K562 (cell line): ENCODE measurements around the gene YPEL1. TPM values are rescaled to one million over a fixed set of nuclear protein-coding genes. Genes with fewer than 3 reads are reported as not detected.
"Not testable (repeated sequence)": the region's sequence is repeated elsewhere in the genome, so short reads cannot be mapped to it uniquely, and the experiment has no call there.

Experiments
- ATAC-seq: fragments of 200-7000 bp; cut with Tn5 transposase; 3 replicates; pipeline ENCODE4 v1.9.1; 2020; ENCODE audit warnings: moderate library complexity
- BruUV-seq: library from RNA; stranded (reverse); fragments of 400-500 nt; replicated peaks from 2 replicates; lab custom pipeline; 2021; lab: Mats Ljungman, UMichigan
- CTCF ChIA-PET: fragments of 300-600 bp; formaldehyde crosslinking; extraction: SDS; loops from one replicate; lab custom pipeline; 2021; ENCODE audit warnings: low intra/inter-chr PET ratio; lab: Yijun Ruan, JAX
- POLR2A ChIA-PET: fragments of 300-600, 350-650 bp; sonication (Branson Sonifier 250); formaldehyde crosslinking; extraction: SDS; loops from one replicate; lab custom pipeline; 2021; ENCODE audit warnings: antibody characterized with exemption, inconsistent platforms; lab: Yijun Ruan, JAX
- DNase-seq, 4 experiments: peaks; one replicate each; pipeline versions ENCODE4 v3.0.0 to v3.0.0-alpha.2; 2011 to 2018; ENCODE audit warnings: low spot score in 3 of 4, mixed read lengths in 3 of 4; ENCODE audit errors: extremely low read depth in 1 of 4
- FAIRE-seq: peaks from 2 replicates; lab custom pipeline; 2011; peaks lifted over from hg19 to GRCh38; lab: Jason Lieb, UNC
- H2AFZ ChIP-seq: 2 replicates; pipeline ENCODE4 v1.6.0; 2011; ENCODE audit warnings: low read depth, low read length, control low read depth, inconsistent platforms
- H3K27ac ChIP-seq: fragments of 200-600 bp; 3 replicates; pipeline ENCODE4 v1.8.0; 2011; ENCODE audit warnings: low read depth, mild to moderate bottlenecking, control low read depth, inconsistent platforms, low read length, moderate library complexity, mixed read lengths; ENCODE audit errors: extremely low read depth
- H3K27me3 ChIP-seq, 2 experiments: fragments of 300-600 bp in 1 of 2; 2 replicates in 1 of 2; 3 replicates in 1 of 2; pipeline versions ENCODE4 v1.6.0 to v1.8.0; 2011; ENCODE audit warnings: inconsistent platforms in 2 of 2, low read length in 2 of 2, mild to moderate bottlenecking in 1 of 2, mixed read lengths in 1 of 2, moderate library complexity in 1 of 2; ENCODE audit not compliant: control insufficient read depth in 2 of 2, insufficient read depth in 2 of 2
- H3K36me3 ChIP-seq: fragments of 300-600 bp; 3 replicates; pipeline ENCODE4 v1.8.0; 2011; ENCODE audit warnings: mild to moderate bottlenecking, low read length, inconsistent platforms; ENCODE audit not compliant: control insufficient read depth, insufficient read depth
- H3K4me1 ChIP-seq, 2 experiments: fragments of 200-600 bp in 1 of 2; replicated peaks in 1 of 2; 2 replicates in 1 of 2; 3 replicates in 1 of 2; pipeline versions ENCODE4 v1.5.1 to v1.8.0; 2011; ENCODE audit warnings: inconsistent platforms in 2 of 2, low read length in 2 of 2, mild to moderate bottlenecking in 1 of 2, mixed read lengths in 1 of 2, moderate library complexity in 1 of 2; ENCODE audit not compliant: control insufficient read depth in 2 of 2, insufficient read depth in 2 of 2
- H3K4me2 ChIP-seq: 2 replicates; pipeline ENCODE4 v1.6.1; 2011; ENCODE audit warnings: low read length, control low read depth, inconsistent platforms, mixed read lengths; ENCODE audit not compliant: insufficient read depth
- H3K4me3 ChIP-seq: fragments of 200-600 bp; sonication (generic), shearing (Covaris generic); 2 replicates; pipeline ENCODE4 v1.5.1; 2016; ENCODE audit warnings: control low read depth, inconsistent platforms
- H3K79me2 ChIP-seq: fragments of 200-600 bp; 3 replicates; pipeline ENCODE4 v1.8.0; 2011; ENCODE audit warnings: low read length, inconsistent platforms; ENCODE audit not compliant: control insufficient read depth, insufficient read depth
- H3K9ac ChIP-seq, 2 experiments: 2 replicates each; pipeline versions ENCODE4 v1.6.0 to v1.6.1; 2011; ENCODE audit warnings: low read depth in 2 of 2, low read length in 2 of 2, control low read depth in 1 of 2, inconsistent platforms in 1 of 2, mild to moderate bottlenecking in 1 of 2, mixed read lengths in 1 of 2; ENCODE audit not compliant: insufficient read depth in 1 of 2
- H3K9me1 ChIP-seq: one replicate; pipeline ENCODE4 v1.6.0; 2011; ENCODE audit warnings: inconsistent platforms, mild to moderate bottlenecking, low read length, moderate library complexity; ENCODE audit not compliant: control insufficient read depth, insufficient read depth
- H3K9me3 ChIP-seq: replicated peaks from 2 replicates; pipeline ENCODE4 v1.5.1; 2011; ENCODE audit warnings: low read depth, low read length, inconsistent platforms; ENCODE audit not compliant: control insufficient read depth, insufficient read depth
- H4K20me1 ChIP-seq: replicated peaks from 2 replicates; pipeline ENCODE4 v1.6.1; 2011; ENCODE audit warnings: low read length, inconsistent platforms, mixed read lengths; ENCODE audit not compliant: control insufficient read depth, insufficient read depth
- CREBBP ChIP-seq: IDR thresholded peaks from one replicate; pipeline ENCODE4 v1.6.1; 2012; ENCODE audit warnings: low read depth, mild to moderate bottlenecking, control low read depth, inconsistent platforms, low read length
- HNRNPK ChIP-seq: fragments of 200-400 bp; formaldehyde crosslinking; IDR thresholded peaks from one replicate; pipeline ENCODE4 v1.6.1; 2018; ENCODE audit warnings: mild to moderate bottlenecking, low read depth, low read length; ENCODE audit not compliant: poor library complexity, severe bottlenecking
- MYC ChIP-seq, 2 experiments: fragments of 250-450 bp in 1 of 2; sonication (Bioruptor Pico) in 1 of 2; IDR thresholded peaks; 2 replicates each; pipeline versions ENCODE4 v1.5.1 to v1.6.1; 2012 to 2021; ENCODE audit warnings: low read depth in 2 of 2, borderline replicate concordance in 1 of 2, improper control_type of control experiment in 1 of 2, low read length in 1 of 2, mild to moderate bottlenecking in 1 of 2, moderate library complexity in 1 of 2
- RCOR1 ChIP-seq, 2 experiments: IDR thresholded peaks; 2 replicates each; pipeline ENCODE4 v1.6.1; 2012; ENCODE audit warnings: low read depth in 2 of 2, low read length in 2 of 2, borderline replicate concordance in 1 of 2, improper control_type of control experiment in 1 of 2
- SMAD3 ChIP-seq: fragments of 450-650 bp; formaldehyde crosslinking; conservative IDR thresholded peaks from 2 replicates; pipeline ENCODE4 v1.4.0; 2020; ENCODE audit warnings: mild to moderate bottlenecking
- ZNF384 ChIP-seq: IDR thresholded peaks from 2 replicates; pipeline ENCODE4 v1.6.1; 2012; ENCODE audit warnings: low read depth, low read length, improper control_type of control experiment
- ZNF668 ChIP-seq: fragments of 250-450 bp; sonication (Bioruptor Pico); IDR thresholded peaks from 2 replicates; pipeline ENCODE4 v1.8.0; 2022; ENCODE audit warnings: mild to moderate bottlenecking, inconsistent platforms
- WGBS: fragments of 100-300 bp; shearing (Covaris generic); methylation state at CpG from one replicate; pipeline ENCODE4 v1.1.6; 2016; ENCODE audit warnings: low coverage, mixed read lengths; ENCODE audit not compliant: insufficient coverage; ENCODE audit errors: missing lambda C conversion rate; 5-methylcytosine and 5-hydroxymethylcytosine counted together
- in situ Hi-C: fragments of 300-500 bp; cut with MboI; formaldehyde crosslinking; loops from 4 replicates; pipeline ENCODE4 v1.15.0; 2018; ENCODE audit warnings: inconsistent platforms, mixed read lengths
- intact Hi-C: fragments of 100-400 bp; cut with micrococcal nuclease; formaldehyde crosslinking; loops from 2 replicates; pipeline ENCODE4 v1.14.2; 2022
- polyA plus RNA-seq, 8 experiments: library from polyadenylated mRNA; depleted of rRNA in 4 of 8; stranded (reverse) in 5 of 8; unstranded in 3 of 8; fragments of >200 nt; fragmentation: Nextera tagmentation in 2 of 8; fragmentation: Illumina TruSeq in 1 of 8; extraction: Ambion mirVana in 2 of 8; extraction: Trizol in 1 of 8; gene quantifications; 2 replicates each; pipeline versions ENCODE4 v1.2.1 to v1.2.3, GENCODE V29; 2011 to 2014; ENCODE audit warnings: inconsistent platforms in 1 of 8, missing spikeins in 1 of 8
- total RNA-seq, 7 experiments: library from RNA; depleted of rRNA in 6 of 7; stranded (reverse); fragments of >200 nt in 6 of 7; fragmentation: Illumina TruSeq in 2 of 7; extraction: Trizol in 2 of 7; gene quantifications; 2 replicates each; pipeline versions ENCODE4 v1.2.1 to v1.2.3, GENCODE V29; 2011 to 2021; ENCODE audit warnings: low replicate concordance in 1 of 7

The YPEL1 gene
- total and polyA plus RNA-seq, 9 of the 15 experiments (the other 6 are each of a cell fraction or from before 2014, with no cell fraction given): 0.07 to 2.2 (median 0.46) TPM

DNA sequence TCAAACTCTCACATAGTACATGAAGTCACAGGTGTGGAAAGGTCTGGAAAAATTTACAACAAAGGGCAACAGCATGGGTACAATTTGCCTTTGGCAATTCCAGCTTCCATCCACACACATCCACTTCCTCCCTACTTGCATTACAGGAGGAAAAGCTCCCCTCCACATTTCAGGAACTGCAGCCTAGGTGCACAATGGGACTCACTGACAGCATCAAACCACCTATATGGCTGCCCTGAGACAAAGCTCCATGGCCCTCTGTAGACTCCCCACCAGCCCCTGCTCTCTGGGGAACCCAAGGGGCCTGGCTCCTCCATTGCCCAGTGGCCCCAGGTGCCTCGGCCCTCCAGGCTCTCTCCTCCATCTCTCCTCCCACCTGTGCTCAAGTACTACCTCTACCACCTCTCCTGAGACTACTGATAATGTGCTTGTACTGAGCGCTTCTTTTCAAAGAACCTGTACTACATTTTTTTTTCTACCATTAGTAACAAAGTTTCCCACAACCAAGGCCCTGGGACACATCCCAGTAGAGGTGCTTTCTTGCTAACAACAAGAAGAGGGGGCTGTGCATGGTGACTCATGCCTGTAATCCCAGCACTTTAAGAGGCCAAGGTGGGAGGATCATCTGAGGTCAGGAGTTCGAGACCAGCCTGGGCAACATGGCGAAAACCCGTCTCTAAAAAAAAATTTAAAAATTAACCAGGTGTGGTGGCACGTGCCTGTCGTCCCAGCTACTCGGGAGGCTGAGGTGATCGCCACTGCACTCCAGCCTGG is 4.9 kb downstream of the YPEL1 start (continued):
- no peak for TF ChIP-seq SMAD3 (CRISPR knock-in tag)
- no peak for TF ChIP-seq HNRNPK
- TF ChIP-seq CREBBP: peak; percentile 43

DNA sequence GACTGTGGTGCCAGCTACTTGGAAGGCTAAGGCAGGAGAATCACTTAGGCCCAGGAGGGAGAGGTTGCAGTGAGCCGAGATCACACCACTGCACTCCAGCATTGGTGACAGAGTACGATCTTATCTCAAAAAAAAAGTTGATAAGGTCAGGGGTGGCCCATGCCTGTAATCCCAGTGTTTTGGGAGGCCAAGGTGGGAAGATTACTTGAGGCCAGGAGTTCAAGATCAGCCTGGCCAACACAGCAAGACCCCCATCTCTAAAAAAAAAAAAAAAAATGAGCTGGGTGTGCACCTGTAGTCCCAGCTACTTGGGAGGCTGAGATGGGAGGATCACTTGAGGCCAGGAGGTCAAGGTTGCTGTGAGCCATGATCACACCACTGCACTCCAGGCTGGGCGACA is 6.4 kb downstream of the YPEL1 start:
- Histone ChIP-seq H3K27me3 (peaks cover 57 to 90% of the 10 kb centered on the region in 2 experiments), H4K20me1 (peaks cover 38% of the 10 kb centered on the region), H3K4me1 (peaks cover 0 to 13% of the 10 kb centered on the region in 2 experiments; a peak in 2 of 5 replicates)
- H3K9ac ChIP-seq; H3K9me1 ChIP-seq; H2AFZ ChIP-seq; H3K36me3 ChIP-seq; H3K79me2 ChIP-seq; ATAC-seq; DNase-seq; BruUV-seq; H3K4me3 ChIP-seq; TF ChIP-seq MYC (IDR thresholded peaks at IDR 0.05; ENCODE audit: low read depth, low read length): not testable (repeated sequence)
- WGBS: 12% methylated on average over 3 of the region's 3 CpGs
- CTCF ChIA-PET: interaction anchor here (0.5 to 0.6 kb wide), 2 partner anchors 63 to 1700 kb away, joined by 3 read pairs; no protein-coding TSS in a partner anchor
- POLR2A ChIA-PET: interaction anchor here (0.6 to 5.3 kb wide), 11 partner anchors 11 to 208 kb away, joined by 3 to 53 read pairs (median 4); partner anchors contain the start of gene SDF2L1
- intact Hi-C loops: loop anchor here (2.0 kb wide), 1 partner anchor 20 kb away; no protein-coding TSS in a partner anchor
- TF ChIP-seq MYC (CRISPR knock-in tag; IDR thresholded peaks at IDR 0.05; ENCODE audit: borderline replicate concordance, low read depth) (0 out of 2 replicates have a peak, but pooled peaks have one; percentile 23), RCOR1 (IDR thresholded peaks at IDR 0.05; ENCODE audit: borderline replicate concordance in 1 of 2, low read depth in 2 of 2, low read length in 2 of 2) (0 out of 4 replicates have a peak, but pooled peaks of 1 of the 2 experiments have one; percentile 41), ZNF668 (CRISPR knock-in tag) (peak; percentile 51; the same call in 1 of the 2 replicates), ZNF384 (0 out of 2 replicates have a peak, but pooled peaks have one; percentile 7)
- TF ChIP-seq, all 486 proteins: peak for 4; not testable (repeated sequence) for 482
- H3K9me3 ChIP-seq, H3K27ac ChIP-seq, H3K4me2 ChIP-seq, FAIRE-seq, in situ Hi-C loops: not testable (repeated sequence)
